H9 (cell line): Measurements from ENCODE around the gene PTPRN2. TPM values are rescaled to one million over a fixed set of nuclear protein-coding genes. Genes with fewer than 3 reads are reported as not detected.
A peak's percentile ranks its signal among the peaks of the same experiment; 100 is the strongest.

Source experiments
- DNase-seq: peaks from one replicate; pipeline ENCODE4 v3.0.0-alpha.2; 2017
- H2AFZ ChIP-seq: one replicate; pipeline ENCODE4 v1.6.1; 2013; ENCODE audit warnings: mild to moderate bottlenecking, low read length, control low read depth, moderate library complexity
- H2AK5ac ChIP-seq: 2 replicates; pipeline ENCODE4 v1.6.1; 2013; ENCODE audit warnings: low read length, control low read depth, mixed read lengths; ENCODE audit not compliant: insufficient read length
- H2BK120ac ChIP-seq: one replicate; pipeline ENCODE4 v1.6.1; 2013; ENCODE audit warnings: low read depth, mild to moderate bottlenecking, low read length, control low read depth, inconsistent platforms; ENCODE audit not compliant: poor library complexity, severe bottlenecking
- H2BK12ac ChIP-seq: 2 replicates; pipeline ENCODE4 v1.6.1; 2013; ENCODE audit warnings: low read length, control low read depth, mixed read lengths, low read depth; ENCODE audit not compliant: insufficient read length
- H2BK15ac ChIP-seq: 2 replicates; pipeline ENCODE4 v1.6.1; 2013; ENCODE audit warnings: low read depth, low read length, control low read depth
- H2BK20ac ChIP-seq: one replicate; pipeline ENCODE4 v1.6.1; 2013; ENCODE audit warnings: low read depth, mild to moderate bottlenecking, low read length, control low read depth, inconsistent platforms; ENCODE audit not compliant: poor library complexity, severe bottlenecking
- H2BK5ac ChIP-seq: 2 replicates; pipeline ENCODE4 v1.6.1; 2013; ENCODE audit warnings: low read length, control low read depth, mixed read lengths; ENCODE audit not compliant: insufficient read length
- H3K14ac ChIP-seq: 2 replicates; pipeline ENCODE4 v1.6.1; 2013; ENCODE audit warnings: low read length, control low read depth; ENCODE audit not compliant: insufficient read depth
- H3K18ac ChIP-seq: 2 replicates; pipeline ENCODE4 v1.6.1; 2013; ENCODE audit warnings: low read depth, mild to moderate bottlenecking, mixed read lengths, low read length, control low read depth; ENCODE audit not compliant: insufficient read length
- H3K23ac ChIP-seq: 2 replicates; pipeline ENCODE4 v1.6.1; 2013; ENCODE audit warnings: low read length, control low read depth, mixed read lengths, low read depth; ENCODE audit not compliant: insufficient read length
- H3K23me2 ChIP-seq: 2 replicates; pipeline ENCODE4 v1.6.1; 2013; ENCODE audit warnings: low read depth, mild to moderate bottlenecking, mixed read lengths, low read length, control low read depth; ENCODE audit not compliant: insufficient read length, poor library complexity, severe bottlenecking
- H3K27ac ChIP-seq: 2 replicates; pipeline ENCODE4 v1.5.1; 2013; ENCODE audit warnings: low read length, control low read depth, mixed read lengths, low read depth; ENCODE audit not compliant: insufficient read length
- H3K27me3 ChIP-seq: 2 replicates; pipeline ENCODE4 v1.6.1; 2013; ENCODE audit warnings: low read length, control low read depth, inconsistent platforms; ENCODE audit not compliant: insufficient read depth
- H3K4ac ChIP-seq: 2 replicates; pipeline ENCODE4 v1.6.1; 2013; ENCODE audit warnings: low read depth, mild to moderate bottlenecking, control low read depth, inconsistent platforms, low read length, moderate library complexity
- H3K4me1 ChIP-seq: 2 replicates; pipeline ENCODE4 v1.6.1; 2013; ENCODE audit warnings: low read length, control low read depth, inconsistent platforms; ENCODE audit not compliant: insufficient read depth
- H3K4me2 ChIP-seq: 2 replicates; pipeline ENCODE4 v1.6.1; 2013; ENCODE audit warnings: low read length, control low read depth, mixed read lengths; ENCODE audit not compliant: insufficient read length, insufficient read depth
- H3K56ac ChIP-seq: 2 replicates; pipeline ENCODE4 v1.6.1; 2013; ENCODE audit warnings: low read depth, mild to moderate bottlenecking, mixed read lengths, low read length, control low read depth; ENCODE audit not compliant: insufficient read length
- H3K79me1 ChIP-seq: 2 replicates; pipeline ENCODE4 v1.6.1; 2013; ENCODE audit warnings: low read depth, mild to moderate bottlenecking, moderate library complexity, low read length, control low read depth, inconsistent platforms; ENCODE audit not compliant: insufficient read depth, poor library complexity, severe bottlenecking
- H3K79me2 ChIP-seq: 2 replicates; pipeline ENCODE4 v1.6.1; 2013; ENCODE audit warnings: low read length, control low read depth, inconsistent platforms; ENCODE audit not compliant: insufficient read depth
- H3K9ac ChIP-seq: 2 replicates; pipeline ENCODE4 v1.6.1; 2013; ENCODE audit warnings: low read length, control low read depth, mixed read lengths; ENCODE audit not compliant: insufficient read length; ENCODE audit errors: extremely low read depth
- H3K9me3 ChIP-seq: one replicate; pipeline ENCODE4 v1.6.1; 2013; ENCODE audit warnings: low read depth, low read length, inconsistent platforms; ENCODE audit not compliant: control insufficient read depth
- H3T11ph ChIP-seq: one replicate; pipeline ENCODE4 v1.6.1; 2013; ENCODE audit warnings: mild to moderate bottlenecking, low read length, control low read depth, inconsistent platforms
- H4K20me1 ChIP-seq: one replicate; pipeline ENCODE4 v1.6.1; 2013; ENCODE audit not compliant: control insufficient read depth, insufficient read length, insufficient read depth
- H4K5ac ChIP-seq: 2 replicates; pipeline ENCODE4 v1.6.1; 2013; ENCODE audit warnings: low read depth, mild to moderate bottlenecking, mixed read lengths, low read length, control low read depth; ENCODE audit not compliant: insufficient read length
- H4K8ac ChIP-seq: replicated peaks from 2 replicates; pipeline ENCODE4 v1.6.1; 2013; ENCODE audit warnings: low read length, control low read depth, mixed read lengths, low read depth; ENCODE audit not compliant: insufficient read length
- H4K91ac ChIP-seq: 2 replicates; pipeline ENCODE4 v1.6.1; 2013; ENCODE audit warnings: low read depth, mild to moderate bottlenecking, moderate library complexity, mixed read lengths, low read length, control low read depth; ENCODE audit not compliant: insufficient read length
- H3K27ac Mint-ChIP-seq, 3 experiments: 2 replicates in 2 of 3; 3 replicates in 1 of 3; pipeline ENCODE4 v1.8.0; 2020 to 2021; ENCODE audit warnings: mixed read lengths in 3 of 3, mild to moderate bottlenecking in 1 of 3, moderate library complexity in 1 of 3
- H3K27me3 Mint-ChIP-seq: 2 replicates; pipeline ENCODE4 v1.8.0; 2021; ENCODE audit warnings: low read depth, mild to moderate bottlenecking, moderate library complexity, mixed read lengths
- H3K36me3 Mint-ChIP-seq, 3 experiments: 2 replicates in 2 of 3; 3 replicates in 1 of 3; pipeline ENCODE4 v1.8.0; 2020 to 2021; ENCODE audit warnings: low read depth in 3 of 3, mixed read lengths in 3 of 3; ENCODE audit not compliant: insufficient read depth in 1 of 3
- H3K4me1 Mint-ChIP-seq, 2 experiments: 2 replicates each; pipeline ENCODE4 v1.8.0; 2020; ENCODE audit warnings: mixed read lengths in 2 of 2
- H3K4me3 Mint-ChIP-seq, 2 experiments: 2 replicates in 1 of 2; 3 replicates in 1 of 2; pipeline ENCODE4 v1.8.0; 2020 to 2021; ENCODE audit warnings: mild to moderate bottlenecking in 2 of 2, mixed read lengths in 2 of 2, moderate library complexity in 1 of 2
- H3K9me3 Mint-ChIP-seq, 2 experiments: 2 replicates in 1 of 2; 3 replicates in 1 of 2; pipeline ENCODE4 v1.8.0; 2020; ENCODE audit warnings: mild to moderate bottlenecking in 2 of 2, mixed read lengths in 2 of 2, moderate library complexity in 1 of 2
- WGBS: extraction: QIAGEN DNeasy Blood & Tissue Kit; methylation state at CpG from one replicate; pipeline ENCODE4 v1.1.7; 2013; ENCODE audit warnings: missing lambda C conversion rate, low lambda C conversion rate, mixed read lengths; ENCODE audit not compliant: insufficient read length; ENCODE audit errors: extremely low coverage; 5-methylcytosine and 5-hydroxymethylcytosine counted together
- total RNA-seq: library from RNA; stranded (reverse); gene quantifications from 2 replicates; pipeline ENCODE4 v1.2.1, GENCODE V29; 2021
- TF ChIP-seq, protein P1 (sequence below): fragments of 200-600 bp; sonication (generic); conservative IDR thresholded peaks from 3 replicates; pipeline ENCODE4 v1.8.0; 2021; ENCODE audit warnings: antibody characterized with exemption, mild to moderate bottlenecking

The PTPRN2 gene
- total RNA-seq, 1 experiment from 2014 or later = 5.2 TPM

GRCh38 chr7:158317238-158318205, 270.1 kb downstream of the PTPRN2 start:
- no peak overlapping the region for H2AFZ ChIP-seq
- H3K9me3 Mint-ChIP-seq = peaks cover 20 to 29% of the 10 kb centered on the region in 2 experiments

More at GRCh38 chr7:158317238-158318205, 270.1 kb downstream of the PTPRN2 start:
- Histone ChIP-seq H2BK15ac (no peak overlapping the region), H3K79me2 (no peaks in the 10 kb centered on the region), H2AK5ac (no peak overlapping the region), H3K27ac (peak overlapping the region; percentile 87), H2BK120ac (peak overlapping the region; percentile 72), H4K20me1 (no peaks in the 10 kb centered on the region), H3K23me2 (no peaks in the 10 kb centered on the region), H3T11ph (no peak overlapping the region), H2BK20ac (no peak overlapping the region), H3K14ac (peak overlapping the region; percentile 70; the same call in 1 of the 2 replicates), H2BK12ac (no peak overlapping the region), H3K4me2 (peak overlapping the region; percentile 20), H3K79me1 (no peaks in the 10 kb centered on the region), H3K56ac (no peak overlapping the region), H2BK5ac (no peak overlapping the region), H3K9me3 (no peaks in the 10 kb centered on the region), H3K27me3 (no peaks in the 10 kb centered on the region), H3K9ac (no peak overlapping the region), H3K4ac (no peak overlapping the region), H3K23ac (no peak overlapping the region), H4K8ac (no peak overlapping the region), H4K91ac (no peak overlapping the region), H4K5ac (no peak overlapping the region), H3K18ac (peak overlapping the region; percentile 68), H3K4me1 (no peaks in the 10 kb centered on the region)
- H3K4me1 Mint-ChIP-seq = peaks cover 23 to 28% of the 10 kb centered on the region in 2 experiments
- DNase-seq = peak; percentile 87
- peaks cover 7% of the 10 kb centered on the region for H3K27me3 Mint-ChIP-seq
- H3K27ac Mint-ChIP-seq = peak overlapping the region; percentile 95 to 99 (median 99)
- H3K4me3 Mint-ChIP-seq = peak overlapping the region; percentile 47 to 57
- no CpG with 5 or more reads among the region's 59 CpGs for WGBS
- peaks cover 12 to 21% (median 14%) of the 10 kb centered on the region in 3 experiments for H3K36me3 Mint-ChIP-seq
- TF ChIP-seq, protein P1, sequence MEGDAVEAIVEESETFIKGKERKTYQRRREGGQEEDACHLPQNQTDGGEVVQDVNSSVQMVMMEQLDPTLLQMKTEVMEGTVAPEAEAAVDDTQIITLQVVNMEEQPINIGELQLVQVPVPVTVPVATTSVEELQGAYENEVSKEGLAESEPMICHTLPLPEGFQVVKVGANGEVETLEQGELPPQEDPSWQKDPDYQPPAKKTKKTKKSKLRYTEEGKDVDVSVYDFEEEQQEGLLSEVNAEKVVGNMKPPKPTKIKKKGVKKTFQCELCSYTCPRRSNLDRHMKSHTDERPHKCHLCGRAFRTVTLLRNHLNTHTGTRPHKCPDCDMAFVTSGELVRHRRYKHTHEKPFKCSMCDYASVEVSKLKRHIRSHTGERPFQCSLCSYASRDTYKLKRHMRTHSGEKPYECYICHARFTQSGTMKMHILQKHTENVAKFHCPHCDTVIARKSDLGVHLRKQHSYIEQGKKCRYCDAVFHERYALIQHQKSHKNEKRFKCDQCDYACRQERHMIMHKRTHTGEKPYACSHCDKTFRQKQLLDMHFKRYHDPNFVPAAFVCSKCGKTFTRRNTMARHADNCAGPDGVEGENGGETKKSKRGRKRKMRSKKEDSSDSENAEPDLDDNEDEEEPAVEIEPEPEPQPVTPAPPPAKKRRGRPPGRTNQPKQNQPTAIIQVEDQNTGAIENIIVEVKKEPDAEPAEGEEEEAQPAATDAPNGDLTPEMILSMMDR = peak; percentile 24; the same call in 2 of the 3 replicates
